Kidney (tissue), 14 donors: Measurements from ENCODE around the gene KIAA1671. TPM values are rescaled to one million over a fixed set of nuclear protein-coding genes. Genes with fewer than 3 reads are reported as not detected.

Experiments used
- DNase-seq, 5 donors: peaks; one replicate each; pipeline ENCODE4 v3.0.0-alpha.2; 2013 to 2020
- FAIRE-seq: peaks from 2 replicates; lab custom pipeline; 2012; peaks lifted over from hg19 to GRCh38; lab: Jason Lieb, UNC
- H3K27ac ChIP-seq, 2 donors: one replicate each; pipeline ENCODE4 v1.7.0; 2013; ENCODE audit warnings: low read depth in 2 of 2, low read length in 2 of 2, inconsistent platforms in 1 of 2
- H3K27me3 ChIP-seq: one replicate; pipeline ENCODE4 v1.7.1; 2013; ENCODE audit warnings: low read length, inconsistent platforms; ENCODE audit not compliant: control insufficient read depth, insufficient read depth
- H3K36me3 ChIP-seq, 3 donors: one replicate each; pipeline versions ENCODE4 v1.7.0 to v1.7.1; 2013; ENCODE audit warnings: low read length in 3 of 3, control low read depth in 1 of 3, inconsistent platforms in 1 of 3; ENCODE audit not compliant: insufficient read depth in 3 of 3, control insufficient read depth in 2 of 3
- H3K4me1 ChIP-seq, 3 donors: one replicate each; pipeline versions ENCODE4 v1.7.0 to v1.7.1; 2013; ENCODE audit warnings: low read length in 3 of 3, inconsistent platforms in 1 of 3, low read depth in 1 of 3; ENCODE audit not compliant: control insufficient read depth in 2 of 3, insufficient read depth in 2 of 3
- H3K4me3 ChIP-seq, 3 donors: one replicate each; pipeline versions ENCODE4 v1.7.0 to v1.8.1; 2013; ENCODE audit warnings: low read length in 3 of 3, control low read depth in 1 of 3, inconsistent platforms in 1 of 3
- H3K9ac ChIP-seq, 3 donors: one replicate each; pipeline versions ENCODE4 v1.7.0 to v1.7.1; 2013; ENCODE audit warnings: low read length in 3 of 3, control low read depth in 1 of 3, inconsistent platforms in 1 of 3
- H3K9me3 ChIP-seq, 3 donors: one replicate each; pipeline versions ENCODE4 v1.7.0 to v1.7.1; 2013; ENCODE audit warnings: low read length in 3 of 3, control low read depth in 1 of 3, inconsistent platforms in 1 of 3; ENCODE audit not compliant: control insufficient read depth in 2 of 3, insufficient read depth in 1 of 3
- intact Hi-C: fragments of 100-400 bp; cut with DNase I; formaldehyde crosslinking; loops from one replicate; pipeline ENCODE4 v1.11.1; 2022
- polyA plus RNA-seq: library from polyadenylated mRNA; stranded (reverse); fragments of 350-450 nt; fragmentation: Illumina TruSeq; extraction: RNeasy Lipid Tissue Mini Kit (QIAGEN cat#74804); gene quantifications from one replicate; pipeline ENCODE4 v1.2.3, GENCODE V29; 2014; ENCODE audit warnings: low read depth, low replicate concordance; ENCODE audit not compliant: insufficient read depth
- total RNA-seq: library from RNA; stranded (reverse); fragmentation: NEBNext Ultra II Directional; extraction: Animal tissue kit (Norgen Biotek cat#: 25700); gene quantifications from one replicate; pipeline ENCODE4 v1.2.1, GENCODE V29; 2021
- TF ChIP-seq, protein P1 (sequence below): IDR thresholded peaks from 3 replicates; pipeline ENCODE4 v1.5.1; 2012; ENCODE audit warnings: mild to moderate bottlenecking, moderate library complexity, borderline replicate concordance; ENCODE audit not compliant: insufficient read depth; ENCODE audit errors: extremely low read depth
- donor health status: control.
- donor health status: control.
- donor health status: control.
- donor health status: control.
- donor health status: control.
- donor health status: DM: yes; HTN: yes; CAD: no.
- donor health status: Normal renal cell carcinoma (clear cell type).

Gene KIAA1671
- total and polyA plus RNA-seq, 2 donors from 2014 or later: 7.3 to 65.2 TPM

DNA sequence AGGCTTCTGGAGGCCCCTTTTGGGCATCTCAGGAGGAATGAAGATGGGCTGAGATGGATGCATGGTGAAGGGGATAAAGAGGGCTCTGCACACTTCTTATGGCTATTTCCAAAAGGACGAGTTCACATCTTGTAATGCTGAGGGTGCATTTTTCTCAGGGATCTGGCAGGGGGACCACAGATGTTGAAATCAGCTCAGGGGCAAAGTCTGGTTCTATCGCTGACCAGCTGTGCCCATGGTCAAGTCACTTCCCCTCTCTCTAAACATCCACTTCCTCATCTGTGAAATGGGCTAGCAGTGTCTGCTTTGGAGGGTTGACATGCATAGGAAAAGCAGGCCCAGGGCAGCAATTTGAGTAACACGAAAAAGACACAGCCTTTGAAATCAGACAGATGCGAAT lies 32.5 kb upstream of the KIAA1671 start:
- FAIRE-seq (no peak), DNase-seq (no peak)
- Histone ChIP-seq H3K4me3 (no peak overlapping the region), H3K27ac (no peak overlapping the region), H3K27me3 (no peaks in the 10 kb centered on the region), H3K9ac (no peak overlapping the region), H3K4me1 (no peaks in the 10 kb centered on the region), H3K9me3 (no peaks in the 10 kb centered on the region), H3K36me3 (peaks cover 0 to 3% (median 0%) of the 10 kb centered on the region in 3 donors)
- intact Hi-C loops: no loop called here
- TF ChIP-seq, protein P1, sequence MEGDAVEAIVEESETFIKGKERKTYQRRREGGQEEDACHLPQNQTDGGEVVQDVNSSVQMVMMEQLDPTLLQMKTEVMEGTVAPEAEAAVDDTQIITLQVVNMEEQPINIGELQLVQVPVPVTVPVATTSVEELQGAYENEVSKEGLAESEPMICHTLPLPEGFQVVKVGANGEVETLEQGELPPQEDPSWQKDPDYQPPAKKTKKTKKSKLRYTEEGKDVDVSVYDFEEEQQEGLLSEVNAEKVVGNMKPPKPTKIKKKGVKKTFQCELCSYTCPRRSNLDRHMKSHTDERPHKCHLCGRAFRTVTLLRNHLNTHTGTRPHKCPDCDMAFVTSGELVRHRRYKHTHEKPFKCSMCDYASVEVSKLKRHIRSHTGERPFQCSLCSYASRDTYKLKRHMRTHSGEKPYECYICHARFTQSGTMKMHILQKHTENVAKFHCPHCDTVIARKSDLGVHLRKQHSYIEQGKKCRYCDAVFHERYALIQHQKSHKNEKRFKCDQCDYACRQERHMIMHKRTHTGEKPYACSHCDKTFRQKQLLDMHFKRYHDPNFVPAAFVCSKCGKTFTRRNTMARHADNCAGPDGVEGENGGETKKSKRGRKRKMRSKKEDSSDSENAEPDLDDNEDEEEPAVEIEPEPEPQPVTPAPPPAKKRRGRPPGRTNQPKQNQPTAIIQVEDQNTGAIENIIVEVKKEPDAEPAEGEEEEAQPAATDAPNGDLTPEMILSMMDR: no peak

DNA sequence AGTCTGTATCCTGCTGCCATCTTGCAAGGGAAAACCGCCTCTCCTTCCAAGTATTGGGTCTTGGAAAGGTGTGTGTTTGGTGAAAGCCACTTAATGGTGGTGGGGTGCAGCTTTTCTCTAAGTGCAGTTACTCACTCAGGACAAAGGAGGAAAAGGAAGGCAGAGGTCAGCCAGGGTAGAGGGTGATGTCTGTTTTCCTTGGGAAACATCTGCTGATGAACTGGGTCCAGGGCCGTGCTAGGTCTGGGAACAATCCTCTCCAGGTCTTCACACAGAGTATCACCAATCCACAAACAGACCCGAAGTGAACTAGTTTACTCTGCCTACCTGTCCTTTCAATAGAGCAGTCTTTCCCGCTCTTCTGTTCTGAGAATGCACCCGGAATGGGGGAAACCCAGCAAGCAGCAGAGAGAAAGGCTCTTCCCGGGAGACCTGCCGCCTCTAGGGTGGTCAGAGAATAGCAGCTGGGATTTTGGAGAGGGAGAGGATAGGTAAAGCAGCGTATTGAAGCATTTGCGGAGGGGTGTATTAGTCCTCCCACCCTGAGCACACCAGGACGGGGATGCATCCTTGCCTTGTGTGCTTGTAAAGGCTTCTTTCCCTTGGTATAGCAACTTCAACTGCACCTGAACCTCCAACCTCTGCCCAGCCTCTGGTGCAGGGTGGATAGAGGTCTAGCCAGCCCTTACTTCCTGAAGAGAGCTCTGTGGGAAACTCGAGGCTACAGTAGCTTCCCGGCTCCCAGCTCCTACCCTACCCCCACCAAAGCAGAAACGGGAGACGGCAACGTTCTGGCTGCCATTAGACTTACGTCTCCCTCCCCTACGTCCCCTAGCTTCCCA lies 26.7 kb upstream of the KIAA1671 start:
- no peak overlapping the region for H3K9ac ChIP-seq
- FAIRE-seq (no peak), DNase-seq (no peak)
- H3K27ac ChIP-seq: no peak overlapping the region
- no peaks in the 10 kb centered on the region for H3K36me3 ChIP-seq
- no peak overlapping the region for H3K4me3 ChIP-seq
- H3K27me3 ChIP-seq: no peaks in the 10 kb centered on the region
- TF ChIP-seq, protein P1: no peak
- H3K9me3 ChIP-seq: peaks cover 0 to 5% (median 0%) of the 10 kb centered on the region in 3 donors
- intact Hi-C loops: no loop called here
- no peaks in the 10 kb centered on the region for H3K4me1 ChIP-seq

DNA sequence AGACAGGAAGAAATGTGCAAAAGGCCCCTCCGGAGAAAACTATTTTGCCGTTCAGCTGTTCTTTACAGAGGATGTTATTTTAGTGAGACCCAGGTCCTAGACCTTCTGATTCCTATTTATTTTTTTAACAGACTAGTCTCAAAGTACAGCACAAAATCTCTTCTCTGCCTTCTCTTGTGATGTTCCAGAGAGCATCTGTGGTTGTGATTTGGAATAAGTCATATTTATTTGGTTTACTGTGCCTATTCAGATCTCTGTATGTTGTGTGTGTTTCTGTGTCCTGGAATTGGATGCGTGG lies 26.1 kb upstream of the KIAA1671 start:
- no peak for FAIRE-seq
- H3K9me3 ChIP-seq: peaks cover 0 to 5% (median 0%) of the 10 kb centered on the region in 3 donors
- H3K9ac ChIP-seq: no peak overlapping the region
- intact Hi-C loops: no loop called here
- DNase-seq: peak in 1 of 5 donors; percentile 13
- H3K4me3 ChIP-seq: no peak overlapping the region
- TF ChIP-seq, protein P1: no peak
- no peaks in the 10 kb centered on the region for H3K27me3 ChIP-seq
- no peaks in the 10 kb centered on the region for H3K4me1 ChIP-seq
- H3K36me3 ChIP-seq: no peaks in the 10 kb centered on the region
- no peak overlapping the region for H3K27ac ChIP-seq
